Breast epithelium (tissue), 3 donors: ENCODE results near the gene MAEL.

Experiments used
- POLR2A ChIP-seq: fragments of 450-650 bp; IDR thresholded peaks from one replicate; pipeline ENCODE4 v1.6.1; 2016; ENCODE audit warnings: antibody characterized with exemption, mild to moderate bottlenecking, moderate library complexity
- POLR2AphosphoS5 ChIP-seq, 3 donors: sonication (generic); formaldehyde crosslinking; IDR thresholded peaks; one replicate each; pipeline ENCODE4 v1.6.1; 2017; ENCODE audit warnings: antibody characterized with exemption in 3 of 3
- TF ChIP-seq, protein P1 (sequence below), 3 donors: fragments of 450-650 bp; IDR thresholded peaks; one replicate each; pipeline ENCODE4 v1.5.1; 2016 to 2017; ENCODE audit warnings: antibody characterized with exemption in 3 of 3, mild to moderate bottlenecking in 3 of 3, moderate library complexity in 3 of 3

DNA sequence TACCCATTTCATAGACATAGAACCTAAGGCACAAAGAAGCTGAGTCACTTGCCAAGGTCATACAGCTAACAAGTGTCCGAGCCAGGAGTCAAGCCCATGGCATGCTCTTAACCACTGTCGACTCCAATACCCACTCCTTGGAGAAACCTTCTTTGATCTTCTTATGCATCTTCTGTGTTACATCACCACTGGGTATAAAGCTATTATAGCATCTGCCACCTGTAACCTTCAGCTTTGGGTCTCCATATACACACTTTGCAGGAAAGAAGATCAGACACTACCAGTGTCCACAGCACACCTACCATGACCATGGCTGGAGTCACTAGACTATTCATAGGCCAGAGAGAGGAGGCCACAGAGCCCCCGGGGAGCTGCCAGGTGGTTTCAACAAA is 72.0 kb downstream of the MAEL start:
- TF ChIP-seq, protein P1, sequence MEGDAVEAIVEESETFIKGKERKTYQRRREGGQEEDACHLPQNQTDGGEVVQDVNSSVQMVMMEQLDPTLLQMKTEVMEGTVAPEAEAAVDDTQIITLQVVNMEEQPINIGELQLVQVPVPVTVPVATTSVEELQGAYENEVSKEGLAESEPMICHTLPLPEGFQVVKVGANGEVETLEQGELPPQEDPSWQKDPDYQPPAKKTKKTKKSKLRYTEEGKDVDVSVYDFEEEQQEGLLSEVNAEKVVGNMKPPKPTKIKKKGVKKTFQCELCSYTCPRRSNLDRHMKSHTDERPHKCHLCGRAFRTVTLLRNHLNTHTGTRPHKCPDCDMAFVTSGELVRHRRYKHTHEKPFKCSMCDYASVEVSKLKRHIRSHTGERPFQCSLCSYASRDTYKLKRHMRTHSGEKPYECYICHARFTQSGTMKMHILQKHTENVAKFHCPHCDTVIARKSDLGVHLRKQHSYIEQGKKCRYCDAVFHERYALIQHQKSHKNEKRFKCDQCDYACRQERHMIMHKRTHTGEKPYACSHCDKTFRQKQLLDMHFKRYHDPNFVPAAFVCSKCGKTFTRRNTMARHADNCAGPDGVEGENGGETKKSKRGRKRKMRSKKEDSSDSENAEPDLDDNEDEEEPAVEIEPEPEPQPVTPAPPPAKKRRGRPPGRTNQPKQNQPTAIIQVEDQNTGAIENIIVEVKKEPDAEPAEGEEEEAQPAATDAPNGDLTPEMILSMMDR (IDR thresholded peaks at IDR 0.05): no peak
- TF ChIP-seq POLR2A (no peak), POLR2AphosphoS5 (IDR thresholded peaks at IDR 0.05) (no peak)
